Small intestine (tissue), 7 donors: ENCODE data around the gene ERFE. TPM values are rescaled to one million over a fixed set of nuclear protein-coding genes. Genes with fewer than 3 reads are reported as not detected.

ENCODE experiments used
- DNase-seq, 2 donors: peaks; one replicate each; pipeline versions ENCODE4 v3.0.0 to v3.0.0-alpha.2; 2013
- FAIRE-seq: peaks from 2 replicates; lab custom pipeline; 2012; peaks lifted over from hg19 to GRCh38; lab: Jason Lieb, UNC
- H3K27ac ChIP-seq, 3 donors: one replicate each; pipeline ENCODE4 v1.5.1; 2013; ENCODE audit warnings: low read length in 2 of 3, mild to moderate bottlenecking in 2 of 3, control low read depth in 1 of 3, inconsistent platforms in 1 of 3, low read depth in 1 of 3, moderate library complexity in 1 of 3
- H3K27me3 ChIP-seq, 3 donors: one replicate each; pipeline ENCODE4 v1.6.1; 2013; ENCODE audit warnings: low read length in 3 of 3, inconsistent platforms in 1 of 3; ENCODE audit not compliant: control insufficient read depth in 3 of 3, insufficient read depth in 3 of 3
- H3K36me3 ChIP-seq, 3 donors: one replicate each; pipeline ENCODE4 v1.6.1; 2013; ENCODE audit warnings: low read length in 3 of 3, inconsistent platforms in 1 of 3, low read depth in 1 of 3, mild to moderate bottlenecking in 1 of 3, moderate library complexity in 1 of 3; ENCODE audit not compliant: control insufficient read depth in 3 of 3, insufficient read depth in 2 of 3
- H3K4me1 ChIP-seq, 3 donors: one replicate each; pipeline ENCODE4 v1.6.1; 2013; ENCODE audit warnings: low read length in 2 of 3, inconsistent platforms in 1 of 3, low read depth in 1 of 3, mild to moderate bottlenecking in 1 of 3, moderate library complexity in 1 of 3; ENCODE audit not compliant: control insufficient read depth in 3 of 3, insufficient read depth in 2 of 3
- H3K4me3 ChIP-seq, 3 donors: one replicate each; pipeline ENCODE4 v1.5.1; 2013; ENCODE audit warnings: low read length in 3 of 3, control low read depth in 1 of 3, inconsistent platforms in 1 of 3, low read depth in 1 of 3, mild to moderate bottlenecking in 1 of 3, moderate library complexity in 1 of 3
- H3K9me3 ChIP-seq, 2 donors: one replicate each; pipeline ENCODE4 v1.6.1; 2013; ENCODE audit warnings: low read depth in 1 of 2, low read length in 1 of 2; ENCODE audit not compliant: control insufficient read depth in 2 of 2, insufficient read depth in 1 of 2
- WGBS, 3 donors: extraction: QIAGEN DNeasy Blood & Tissue Kit; methylation state at CpG; one replicate each; pipeline ENCODE4 v1.1.7; 2013; 5-methylcytosine and 5-hydroxymethylcytosine counted together
- polyA plus RNA-seq, 4 donors: library from polyadenylated mRNA; stranded (reverse) in 3 of 4; unstranded in 1 of 4; fragments of 200-250 nt in 3 of 4; fragments of 120-200 nt in 1 of 4; gene quantifications; one replicate each; pipeline versions ENCODE4 v1.2.1 to v1.2.3, GENCODE V29; 2013
- donor health status: healthy with polysubstance abuse.
- donor health status: control.
- donor health status: control.
- donor health status: Bipolar disorder and iron deficiency.
- donor health status: healthy.

Gene ERFE
- polyA plus RNA-seq, 4 donors = 0.92 to 1.8 TPM; not detected in 2

GRCh38 chr2:238125127-238125885 is 33.5 kb upstream of the ERFE start:
- no peaks in the 10 kb centered on the region for H3K9me3 ChIP-seq
- H3K36me3 ChIP-seq = no peaks in the 10 kb centered on the region
- WGBS, 3 donors = 87 to 89% (median 89%) methylated on average over 17 to 20 of the region's 20 CpGs
- no peak overlapping the region for H3K4me3 ChIP-seq
- H3K27ac ChIP-seq = no peak overlapping the region
- H3K27me3 ChIP-seq = peaks cover 0 to 4% (median 3%) of the 10 kb centered on the region in 3 donors
- peaks cover 0 to 4% (median 0%) of the 10 kb centered on the region in 3 donors for H3K4me1 ChIP-seq
- DNase-seq = no peak
- FAIRE-seq = no peak

- WGBS, 3 donors = 92 to 94% (median 94%) methylated on average over 2 of the region's 2 CpGs
- H3K4me1 ChIP-seq = peaks cover 0 to 4% (median 0%) of the 10 kb centered on the region in 3 donors
- no peaks in the 10 kb centered on the region for H3K27me3 ChIP-seq
- H3K4me3 ChIP-seq = no peak overlapping the region
- no peak for FAIRE-seq
- DNase-seq = no peak
- H3K27ac ChIP-seq = no peak overlapping the region
- no peaks in the 10 kb centered on the region for H3K36me3 ChIP-seq
- no peaks in the 10 kb centered on the region for H3K9me3 ChIP-seq
These were observed 32.4 kb upstream of the ERFE start for GRCh38 chr2:238126338-238126737.

- Histone ChIP-seq H3K9me3 (no peaks in the 10 kb centered on the region), H3K36me3 (no peaks in the 10 kb centered on the region), H3K27me3 (no peaks in the 10 kb centered on the region), H3K27ac (no peak overlapping the region), H3K4me1 (peaks cover 0 to 4% (median 0%) of the 10 kb centered on the region in 3 donors), H3K4me3 (no peak overlapping the region)
- DNase-seq (no peak), FAIRE-seq (no peak)
- 74 to 94% (median 89%) methylated on average over 2 of the region's 2 CpGs for WGBS, 3 donors
These were observed 32.0 kb upstream of the ERFE start for GRCh38 chr2:238126775-238127164.

GRCh38 chr2:238127165-238128060 is 31.4 kb upstream of the ERFE start:
- Histone ChIP-seq H3K4me3 (peak overlapping the region in 1 of 3 donors; percentile 32), H3K36me3 (peaks cover 0 to under 1% (median 0%) of the 10 kb centered on the region in 3 donors)
- DNase-seq = peak in 1 of 2 donors; percentile 72

DNA sequence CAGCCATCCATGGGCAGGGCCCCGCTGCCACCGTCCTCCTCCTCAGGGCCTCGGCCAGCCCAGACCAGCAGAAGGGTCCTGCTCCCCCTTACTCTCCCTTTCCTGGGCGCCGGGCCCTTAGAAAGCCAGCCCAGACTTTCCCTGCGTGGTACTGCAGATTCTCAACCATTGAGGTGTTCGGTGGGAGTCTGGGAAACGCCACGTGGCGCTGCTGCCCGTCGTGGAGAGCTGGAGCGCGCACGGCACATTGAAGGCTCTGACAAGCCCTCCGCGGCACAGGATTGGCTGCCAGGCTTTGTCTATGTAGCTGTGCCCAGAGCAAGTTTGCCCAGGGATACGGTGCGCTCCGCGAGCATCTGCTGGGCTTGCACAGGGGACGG is 30.7 kb upstream of the ERFE start:
- peaks cover 0 to 2% (median 0%) of the 10 kb centered on the region in 3 donors for H3K36me3 ChIP-seq
- WGBS, 3 donors = 89 to 93% (median 90%) methylated on average over 19 to 22 of the region's 22 CpGs
- H3K27me3 ChIP-seq = no peaks in the 10 kb centered on the region
- H3K27ac ChIP-seq = no peak overlapping the region
- no peaks in the 10 kb centered on the region for H3K9me3 ChIP-seq
- peaks cover 0 to 4% (median 0%) of the 10 kb centered on the region in 3 donors for H3K4me1 ChIP-seq
- FAIRE-seq (no peak), DNase-seq (no peak)
- H3K4me3 ChIP-seq = no peak overlapping the region

More at GRCh38 chr2:238127165-238128060, 31.4 kb upstream of the ERFE start:
- WGBS, 3 donors = 48 to 64% (median 53%) methylated on average over 28 to 36 of the region's 36 CpGs
- H3K27ac ChIP-seq = no peak overlapping the region
- peaks cover 0 to 4% (median 0%) of the 10 kb centered on the region in 3 donors for H3K4me1 ChIP-seq
- no peaks in the 10 kb centered on the region for H3K9me3 ChIP-seq
- H3K27me3 ChIP-seq = no peaks in the 10 kb centered on the region
- FAIRE-seq = no peak

DNA sequence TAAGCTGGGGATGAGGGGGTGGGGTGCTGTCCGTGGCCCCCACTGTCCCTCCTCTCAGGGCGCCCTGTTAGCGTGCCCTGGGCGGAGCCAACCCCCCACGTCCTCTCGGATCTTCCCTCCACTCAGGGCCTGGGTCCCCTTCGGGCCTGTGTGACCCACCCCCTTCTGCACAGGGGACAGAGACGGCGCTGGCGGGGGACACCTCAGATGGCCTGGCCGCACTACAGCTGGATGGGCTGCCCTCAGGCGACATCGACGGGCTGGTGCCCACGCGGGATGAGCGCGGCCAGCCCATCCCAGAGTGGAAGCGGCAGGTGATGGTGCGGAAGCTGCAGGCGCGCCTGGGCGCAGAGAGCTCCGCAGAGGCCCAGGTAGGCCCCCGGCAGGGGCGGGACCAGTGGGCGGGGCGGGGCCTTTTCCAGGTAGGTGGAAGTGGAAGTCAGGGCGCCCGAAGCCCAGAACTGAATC is 30.2 kb upstream of the ERFE start:
- WGBS, 3 donors = 67 to 85% (median 76%) methylated on average over 25 to 30 of the region's 30 CpGs

DNA sequence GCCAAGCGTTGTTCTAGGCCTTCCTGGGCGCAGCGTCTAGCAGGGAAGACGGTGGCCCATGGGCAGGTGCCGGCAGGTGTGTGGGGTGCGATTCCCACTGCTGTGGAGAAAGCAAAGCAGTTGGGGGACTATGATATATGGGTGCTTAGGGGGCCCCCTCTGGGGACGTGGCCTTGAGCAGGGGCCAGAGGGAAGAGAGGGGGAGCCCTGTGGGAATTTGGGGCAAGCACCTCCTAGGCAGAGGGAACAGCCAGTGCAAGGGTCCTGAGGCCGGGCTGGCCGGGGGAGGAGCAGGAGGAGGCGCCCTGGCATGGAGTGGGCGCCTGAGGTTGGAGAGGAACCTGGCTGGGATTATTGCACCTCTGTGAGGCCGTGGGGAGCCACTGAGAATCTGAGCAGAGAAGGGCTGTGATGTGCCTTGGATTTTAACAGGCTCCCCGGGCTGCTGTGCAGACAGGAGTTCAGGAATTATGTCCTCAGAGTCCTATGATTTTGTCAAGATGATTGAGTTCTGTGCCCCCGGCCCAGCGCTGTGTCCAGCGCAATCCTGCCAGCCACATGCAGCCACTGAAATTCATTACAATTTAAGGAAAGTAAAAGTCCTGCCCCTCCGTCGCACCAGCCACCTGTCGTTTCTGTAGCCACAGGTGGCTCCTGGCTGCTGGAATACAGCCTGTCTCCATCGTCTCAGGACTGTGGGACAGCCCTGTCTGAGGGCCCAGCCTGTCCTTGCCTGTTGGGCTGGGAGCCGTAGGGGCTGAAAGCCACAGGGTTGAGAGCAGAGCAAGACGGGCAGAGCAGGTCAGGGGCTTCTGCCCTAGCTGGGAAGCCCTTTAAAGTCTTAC is 29.4 kb upstream of the ERFE start:
- FAIRE-seq (no peak), DNase-seq (no peak)
- H3K4me3 ChIP-seq = no peak overlapping the region
- 80 to 88% (median 84%) methylated on average over 22 of the region's 22 CpGs for WGBS, 3 donors
- no peak overlapping the region for H3K27ac ChIP-seq
- H3K36me3 ChIP-seq = peaks cover 0 to 2% (median 0%) of the 10 kb centered on the region in 3 donors
- H3K4me1 ChIP-seq = peaks cover 0 to 4% (median 0%) of the 10 kb centered on the region in 3 donors
- H3K27me3 ChIP-seq = no peaks in the 10 kb centered on the region
- H3K9me3 ChIP-seq = no peaks in the 10 kb centered on the region

More for the DNA sequence above, 30.2 kb upstream of the ERFE start:
- no peak overlapping the region for H3K27ac ChIP-seq
- FAIRE-seq (no peak), DNase-seq (no peak)
- H3K36me3 ChIP-seq = peaks cover 0 to 2% (median 0%) of the 10 kb centered on the region in 3 donors
- H3K4me1 ChIP-seq = peaks cover 0 to 4% (median 0%) of the 10 kb centered on the region in 3 donors
- no peaks in the 10 kb centered on the region for H3K27me3 ChIP-seq
- no peak overlapping the region for H3K4me3 ChIP-seq
- no peaks in the 10 kb centered on the region for H3K9me3 ChIP-seq
